Measurements from ENCODE around the gene NALCN.

Gene NALCN

DNA sequence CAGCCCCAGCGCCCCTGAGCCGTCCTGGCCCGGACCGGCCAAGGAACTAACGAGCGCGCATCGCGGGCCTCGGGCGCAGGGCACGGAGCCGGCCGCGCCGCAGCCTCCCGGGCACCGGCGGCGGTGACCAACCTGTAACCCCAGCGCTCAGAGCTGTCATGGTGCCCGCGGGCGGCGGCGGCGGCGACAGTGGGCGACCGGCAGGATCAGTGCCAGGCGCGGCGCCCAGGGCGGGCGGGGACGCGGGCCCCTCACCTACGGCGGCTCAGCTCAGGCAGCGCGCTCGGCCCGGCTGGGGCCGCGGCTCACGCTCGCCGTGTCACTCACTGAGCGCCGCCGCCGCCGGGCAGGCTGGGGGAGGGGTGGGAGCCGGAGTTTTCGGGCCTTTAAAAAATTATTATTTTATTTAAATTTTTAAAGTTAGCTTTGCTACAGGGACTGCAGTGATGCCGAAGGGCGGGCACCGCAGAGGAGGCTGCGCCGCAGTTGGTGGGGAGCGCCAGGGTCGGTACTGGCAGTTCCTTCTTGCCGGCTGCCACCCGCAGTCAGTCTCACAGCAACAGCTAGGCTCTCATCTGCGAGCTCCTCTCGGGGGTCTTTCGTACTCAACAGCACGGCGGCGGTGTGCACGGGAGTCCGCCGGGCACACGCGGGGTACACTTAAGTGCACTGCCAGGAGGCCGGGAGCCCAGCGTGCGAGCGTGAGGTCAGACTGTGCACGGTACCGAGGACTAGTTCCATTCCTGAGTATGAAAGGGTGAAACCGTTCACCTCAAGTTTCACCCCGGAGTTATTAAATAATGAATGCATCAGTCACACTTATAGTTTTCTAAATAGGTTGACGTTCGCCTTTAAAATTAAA is at the start of gene NALCN:
Gene NALCN, minus strand, starts transcription at position 328 of the 862 bp plus-strand sequence. CDS start 17,382 bp downstream, outside the sequence.
- Histone ChIP-seq H3K9me3 (ENCODE audit: insufficient read depth, low read length) (no peaks in the 10 kb centered on the region), H3K36me3 (ENCODE audit: insufficient read depth, insufficient read length, low read length) (no peaks in the 10 kb centered on the region), H3K4me3 (ENCODE audit: insufficient read length, low read depth) (peak within 1 kb of the TSS; percentile 46), H3K9ac (ENCODE audit: insufficient read length, low read depth) (peak within 1 kb of the TSS; percentile 42), H3K27me3 (ENCODE audit: insufficient read depth, insufficient read length) (peaks cover 36% of the 10 kb centered on the region), H3K4me1 (ENCODE audit: insufficient read depth, insufficient read length) (no peaks in the 10 kb centered on the region)
- TF ChIP-seq SUZ12 (IDR thresholded peaks at IDR 0.05; ENCODE audit: extremely low read depth, insufficient read depth, insufficient read length) (peak; percentile 5), YY1 (IDR thresholded peaks at IDR 0.05; ENCODE audit: insufficient read depth, insufficient read length) (no peak)
- DNase-seq (ENCODE audit: low read depth, low spot score): no peak

DNA sequence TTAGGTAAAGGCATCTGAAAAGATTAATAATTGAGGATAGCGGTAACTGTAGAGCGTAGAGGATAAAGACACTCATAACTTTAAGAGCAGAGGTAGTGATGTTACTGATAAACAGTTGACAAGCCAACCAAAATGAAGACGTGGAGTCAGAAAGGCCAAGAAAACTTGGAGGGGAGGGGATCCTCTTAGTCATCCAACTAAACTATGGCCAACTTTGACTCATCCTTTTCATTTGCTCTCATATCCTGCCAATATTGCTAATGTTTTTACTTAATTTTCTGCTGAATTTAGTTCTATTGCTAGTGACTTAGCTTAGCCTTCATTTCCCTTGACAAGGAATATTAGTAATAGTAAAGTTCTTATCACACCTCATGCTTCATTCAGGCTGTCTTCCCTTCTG is 49.6 kb upstream of the NALCN start:
- Histone ChIP-seq H3K27me3 (ENCODE audit: insufficient read depth, insufficient read length) (no peaks in the 10 kb centered on the region), H3K9ac (ENCODE audit: insufficient read length, low read depth) (no peak overlapping the region), H3K4me3 (ENCODE audit: insufficient read length, low read depth) (no peak overlapping the region), H3K4me1 (ENCODE audit: insufficient read depth, insufficient read length) (no peaks in the 10 kb centered on the region), H3K9me3 (ENCODE audit: insufficient read depth, low read length) (no peaks in the 10 kb centered on the region; the same call in 1 of the 2 replicates), H3K36me3 (ENCODE audit: insufficient read depth, insufficient read length, low read length) (no peaks in the 10 kb centered on the region)
- TF ChIP-seq SUZ12 (IDR thresholded peaks at IDR 0.05; ENCODE audit: extremely low read depth, insufficient read depth, insufficient read length): no peak
- no peak for TF ChIP-seq ZNF274 (IDR thresholded peaks at IDR 0.05; ENCODE audit: low read depth, low read length)
- TF ChIP-seq YY1 (IDR thresholded peaks at IDR 0.05; ENCODE audit: insufficient read depth, insufficient read length): no peak
- no peak for DNase-seq (ENCODE audit: low read depth, low spot score)

DNA sequence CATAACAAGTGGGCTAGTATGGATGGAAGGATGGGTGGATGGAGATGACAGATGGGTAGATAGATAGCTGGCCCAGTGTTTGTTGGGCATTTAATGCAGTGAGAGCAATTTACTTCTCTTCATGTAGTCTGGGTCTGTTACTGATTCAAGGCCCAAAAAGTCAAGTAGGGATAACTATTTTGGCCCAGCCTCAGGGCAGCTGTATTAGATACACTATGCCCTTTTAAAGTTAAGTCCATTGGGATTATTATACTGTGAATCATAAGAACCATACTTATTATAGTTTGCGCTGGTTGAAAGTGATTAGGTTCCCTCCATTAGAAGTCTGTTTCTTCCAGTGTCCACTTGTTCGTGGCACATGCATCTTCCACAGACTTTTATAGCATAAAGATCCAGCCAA is 40.9 kb upstream of the NALCN start:
- DNase-seq (ENCODE audit: low read depth, low spot score): no peak
- Histone ChIP-seq H3K27me3 (ENCODE audit: insufficient read depth, insufficient read length) (no peaks in the 10 kb centered on the region), H3K9me3 (ENCODE audit: insufficient read depth, low read length) (no peaks in the 10 kb centered on the region; the same call in 1 of the 2 replicates), H3K4me1 (ENCODE audit: insufficient read depth, insufficient read length) (peaks cover 2% of the 10 kb centered on the region), H3K4me3 (ENCODE audit: insufficient read length, low read depth) (no peak overlapping the region), H3K9ac (ENCODE audit: insufficient read length, low read depth) (no peak overlapping the region), H3K36me3 (ENCODE audit: insufficient read depth, insufficient read length, low read length) (no peaks in the 10 kb centered on the region)
- TF ChIP-seq ZNF274 (IDR thresholded peaks at IDR 0.05; ENCODE audit: low read depth, low read length) (no peak), SUZ12 (IDR thresholded peaks at IDR 0.05; ENCODE audit: extremely low read depth, insufficient read depth, insufficient read length) (no peak), YY1 (IDR thresholded peaks at IDR 0.05; ENCODE audit: insufficient read depth, insufficient read length) (no peak)

DNA sequence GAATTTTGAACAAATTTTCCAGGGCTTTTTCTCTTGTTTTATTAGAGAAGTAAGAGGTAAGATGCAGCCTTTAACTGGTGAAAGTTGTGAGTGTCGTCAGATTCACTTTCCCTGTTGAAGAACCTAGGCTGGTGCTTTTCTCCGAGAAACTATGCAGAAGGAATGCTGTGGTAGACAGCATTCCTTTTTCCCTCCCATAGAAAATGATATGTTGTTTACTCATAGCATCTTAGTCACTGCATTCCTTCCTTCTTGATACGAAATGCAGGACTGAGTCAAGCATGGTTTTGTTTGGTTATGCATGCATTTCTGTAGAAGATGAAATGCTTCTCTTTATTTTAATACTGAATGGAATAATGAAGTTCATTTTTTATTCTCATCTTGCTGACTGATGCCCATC is 39.6 kb upstream of the NALCN start:
- Histone ChIP-seq H3K9ac (ENCODE audit: insufficient read length, low read depth) (no peak overlapping the region), H3K27me3 (ENCODE audit: insufficient read depth, insufficient read length) (no peaks in the 10 kb centered on the region), H3K4me3 (ENCODE audit: insufficient read length, low read depth) (no peak overlapping the region), H3K36me3 (ENCODE audit: insufficient read depth, insufficient read length, low read length) (no peaks in the 10 kb centered on the region), H3K9me3 (ENCODE audit: insufficient read depth, low read length) (no peaks in the 10 kb centered on the region), H3K4me1 (ENCODE audit: insufficient read depth, insufficient read length) (peaks cover 2% of the 10 kb centered on the region)
- TF ChIP-seq YY1 (IDR thresholded peaks at IDR 0.05; ENCODE audit: insufficient read depth, insufficient read length) (no peak), ZNF274 (IDR thresholded peaks at IDR 0.05; ENCODE audit: low read depth, low read length) (no peak), SUZ12 (IDR thresholded peaks at IDR 0.05; ENCODE audit: extremely low read depth, insufficient read depth, insufficient read length) (no peak)
- no peak for DNase-seq (ENCODE audit: low read depth, low spot score)

DNA sequence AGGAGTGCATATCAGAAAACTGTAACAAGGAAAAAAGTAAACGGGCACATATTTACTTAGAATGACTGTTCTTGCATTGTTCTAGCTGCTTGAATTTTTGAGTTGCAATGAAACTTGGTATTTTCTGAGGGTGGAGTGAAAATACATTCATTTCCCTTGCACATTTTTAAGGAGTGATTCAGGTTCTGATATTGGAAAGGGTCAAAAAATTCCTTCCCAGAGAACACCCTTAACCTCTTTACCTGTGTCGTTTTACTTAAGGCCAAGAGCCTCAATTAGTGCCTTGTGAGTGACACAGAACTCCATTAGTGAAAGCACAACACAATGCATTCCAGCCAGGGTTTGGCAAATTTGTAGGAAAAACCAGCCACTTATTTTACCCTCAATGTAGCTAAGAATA is 38.5 kb upstream of the NALCN start:
- Histone ChIP-seq H3K9ac (ENCODE audit: insufficient read length, low read depth) (no peak overlapping the region), H3K36me3 (ENCODE audit: insufficient read depth, insufficient read length, low read length) (no peaks in the 10 kb centered on the region), H3K9me3 (ENCODE audit: insufficient read depth, low read length) (no peaks in the 10 kb centered on the region), H3K4me3 (ENCODE audit: insufficient read length, low read depth) (no peak overlapping the region), H3K27me3 (ENCODE audit: insufficient read depth, insufficient read length) (no peaks in the 10 kb centered on the region), H3K4me1 (ENCODE audit: insufficient read depth, insufficient read length) (peaks cover 2% of the 10 kb centered on the region)
- no peak for DNase-seq (ENCODE audit: low read depth, low spot score)
- TF ChIP-seq ZNF274 (IDR thresholded peaks at IDR 0.05; ENCODE audit: low read depth, low read length): no peak
- TF ChIP-seq SUZ12 (IDR thresholded peaks at IDR 0.05; ENCODE audit: extremely low read depth, insufficient read depth, insufficient read length): no peak
- TF ChIP-seq YY1 (IDR thresholded peaks at IDR 0.05; ENCODE audit: insufficient read depth, insufficient read length): no peak

DNA sequence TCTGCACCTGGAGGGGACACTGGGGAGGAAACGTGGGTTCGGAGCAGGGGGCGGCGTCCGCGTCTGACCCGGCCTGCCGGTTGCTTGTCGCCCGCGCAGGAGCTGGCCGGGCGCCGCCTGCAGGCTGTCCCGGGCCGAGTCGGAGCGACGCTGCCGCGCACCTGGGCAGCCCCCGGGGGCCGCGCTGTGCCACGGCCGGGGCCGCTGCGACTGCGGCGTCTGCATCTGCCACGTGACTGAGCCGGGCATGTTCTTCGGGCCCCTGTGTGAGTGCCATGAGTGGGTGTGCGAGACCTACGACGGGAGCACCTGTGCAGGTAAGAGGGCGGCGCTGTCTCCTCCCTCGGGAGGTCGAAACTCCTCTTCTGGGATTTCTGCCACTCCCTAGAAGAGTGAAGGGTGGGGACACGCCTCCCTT is 37.5 kb upstream of the NALCN start:
- Histone ChIP-seq H3K36me3 (ENCODE audit: insufficient read depth, insufficient read length, low read length) (no peaks in the 10 kb centered on the region), H3K4me1 (ENCODE audit: insufficient read depth, insufficient read length) (peaks cover 2% of the 10 kb centered on the region), H3K9ac (ENCODE audit: insufficient read length, low read depth) (no peak overlapping the region), H3K4me3 (ENCODE audit: insufficient read length, low read depth) (peak overlapping the region; percentile 8), H3K27me3 (ENCODE audit: insufficient read depth, insufficient read length) (no peaks in the 10 kb centered on the region), H3K9me3 (ENCODE audit: insufficient read depth, low read length) (no peaks in the 10 kb centered on the region)
- no peak for TF ChIP-seq ZNF274 (IDR thresholded peaks at IDR 0.05; ENCODE audit: low read depth, low read length)
- TF ChIP-seq YY1 (IDR thresholded peaks at IDR 0.05; ENCODE audit: insufficient read depth, insufficient read length): no peak
- no peak for TF ChIP-seq SUZ12 (IDR thresholded peaks at IDR 0.05; ENCODE audit: extremely low read depth, insufficient read depth, insufficient read length)
- DNase-seq (ENCODE audit: low read depth, low spot score): no peak
